Osteocyte (in vitro differentiated cells): Measurements from ENCODE around the gene ZNRF3. TPM values are rescaled to one million over a fixed set of nuclear protein-coding genes. Genes with fewer than 3 reads are reported as not detected.

ENCODE experiments used
- DNase-seq: peaks from one replicate; pipeline ENCODE4 v3.0.0; 2021; ENCODE audit warnings: mixed read lengths; ENCODE audit not compliant: unreplicated experiment; ENCODE audit errors: extremely low spot score
- H3K27ac Mint-ChIP-seq: one replicate; pipeline ENCODE4 v1.8.0; 2021; ENCODE audit warnings: mild to moderate bottlenecking, mixed read lengths; ENCODE audit not compliant: unreplicated experiment
- H3K27me3 Mint-ChIP-seq: one replicate; pipeline ENCODE4 v1.8.0; 2021; ENCODE audit warnings: mixed read lengths; ENCODE audit not compliant: unreplicated experiment
- H3K36me3 Mint-ChIP-seq: one replicate; pipeline ENCODE4 v1.8.0; 2021; ENCODE audit warnings: mixed read lengths; ENCODE audit not compliant: unreplicated experiment
- H3K4me1 Mint-ChIP-seq: one replicate; pipeline ENCODE4 v1.8.0; 2021; ENCODE audit warnings: mixed read lengths; ENCODE audit not compliant: unreplicated experiment
- H3K4me3 Mint-ChIP-seq: one replicate; pipeline ENCODE4 v1.8.0; 2021; ENCODE audit warnings: mild to moderate bottlenecking, moderate library complexity, mixed read lengths; ENCODE audit not compliant: unreplicated experiment
- H3K9me3 Mint-ChIP-seq: one replicate; pipeline ENCODE4 v1.8.0; 2021; ENCODE audit warnings: mixed read lengths; ENCODE audit not compliant: unreplicated experiment
- total RNA-seq: library from RNA; stranded (reverse); gene quantifications from 2 replicates; pipeline ENCODE4 v1.2.1, GENCODE V29; 2021
- TF ChIP-seq, protein P1 (sequence below): fragments of 200-600 bp; sonication (generic); IDR thresholded peaks from 2 replicates; pipeline ENCODE4 v1.5.0; 2021; ENCODE audit warnings: antibody characterized with exemption, mild to moderate bottlenecking, moderate library complexity

ZNRF3 gene
- total RNA-seq, 1 donor from 2014 or later, result 6.4 TPM

DNA sequence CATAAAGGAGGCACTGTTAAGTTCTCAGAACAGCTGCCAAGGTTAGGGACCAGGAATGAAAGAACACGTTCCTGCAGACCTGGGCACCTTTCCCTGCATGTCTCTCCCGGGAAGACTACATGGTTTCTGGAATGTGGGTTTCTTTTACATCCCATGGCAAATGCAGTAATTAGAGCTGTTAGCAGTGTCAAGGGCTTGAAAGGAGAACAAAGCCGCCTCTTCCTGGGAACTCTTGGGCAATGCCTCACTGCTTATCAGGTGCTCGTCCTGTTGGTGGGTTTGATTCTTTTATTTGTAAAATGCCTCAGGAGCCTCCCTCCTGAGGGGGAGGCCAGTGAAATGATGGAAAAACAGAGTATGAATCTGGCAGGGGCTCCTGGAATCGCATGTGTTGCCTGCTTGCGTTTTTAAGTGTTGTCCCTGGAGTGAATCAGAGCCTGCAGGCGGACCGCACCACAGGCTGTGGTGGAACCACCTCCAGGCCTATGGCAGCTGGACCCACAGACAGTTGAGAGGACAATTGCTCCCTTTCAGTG, 179.0 kb downstream of the ZNRF3 start:
- TF ChIP-seq, protein P1, sequence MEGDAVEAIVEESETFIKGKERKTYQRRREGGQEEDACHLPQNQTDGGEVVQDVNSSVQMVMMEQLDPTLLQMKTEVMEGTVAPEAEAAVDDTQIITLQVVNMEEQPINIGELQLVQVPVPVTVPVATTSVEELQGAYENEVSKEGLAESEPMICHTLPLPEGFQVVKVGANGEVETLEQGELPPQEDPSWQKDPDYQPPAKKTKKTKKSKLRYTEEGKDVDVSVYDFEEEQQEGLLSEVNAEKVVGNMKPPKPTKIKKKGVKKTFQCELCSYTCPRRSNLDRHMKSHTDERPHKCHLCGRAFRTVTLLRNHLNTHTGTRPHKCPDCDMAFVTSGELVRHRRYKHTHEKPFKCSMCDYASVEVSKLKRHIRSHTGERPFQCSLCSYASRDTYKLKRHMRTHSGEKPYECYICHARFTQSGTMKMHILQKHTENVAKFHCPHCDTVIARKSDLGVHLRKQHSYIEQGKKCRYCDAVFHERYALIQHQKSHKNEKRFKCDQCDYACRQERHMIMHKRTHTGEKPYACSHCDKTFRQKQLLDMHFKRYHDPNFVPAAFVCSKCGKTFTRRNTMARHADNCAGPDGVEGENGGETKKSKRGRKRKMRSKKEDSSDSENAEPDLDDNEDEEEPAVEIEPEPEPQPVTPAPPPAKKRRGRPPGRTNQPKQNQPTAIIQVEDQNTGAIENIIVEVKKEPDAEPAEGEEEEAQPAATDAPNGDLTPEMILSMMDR, result no peak
- H3K4me3 Mint-ChIP-seq, result no peak overlapping the region

DNA sequence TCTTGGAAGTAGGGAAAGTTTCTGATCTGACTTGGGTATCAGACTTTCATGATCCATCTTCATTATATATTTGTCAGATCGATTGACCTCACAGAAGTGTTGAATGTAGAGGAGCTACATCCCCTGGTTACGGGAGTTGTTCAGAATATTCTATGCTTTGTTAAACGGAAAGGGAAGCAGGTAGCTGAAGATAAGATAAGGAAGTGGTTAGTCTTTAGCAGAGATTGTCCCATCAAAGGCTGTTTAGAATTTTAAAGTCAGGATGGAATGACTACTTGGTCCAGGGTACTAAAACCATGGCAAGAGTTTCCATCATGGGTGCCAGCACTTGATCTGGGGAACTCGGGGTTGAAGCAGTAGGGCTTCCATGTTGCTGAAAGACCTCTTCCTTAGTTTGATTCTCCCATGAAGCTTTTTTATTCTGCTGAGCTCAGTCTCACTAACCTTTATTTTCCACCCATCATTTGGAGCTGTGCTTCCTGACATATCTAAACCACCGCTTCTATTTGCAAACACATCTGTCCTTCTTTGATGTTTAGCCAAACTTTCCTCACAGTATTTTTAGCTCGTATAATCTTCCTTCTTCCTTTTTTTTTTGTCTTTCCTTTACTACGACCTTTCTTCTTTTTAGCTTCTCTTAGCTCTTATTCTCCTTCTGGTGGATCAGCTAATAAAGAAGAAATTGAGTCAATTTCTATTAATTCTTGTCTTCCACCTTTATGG, 182.3 kb downstream of the ZNRF3 start:
- DNase-seq, result no peak
- Mint-ChIP-seq H3K9me3 (no peaks in the 10 kb centered on the region), H3K4me3 (no peak overlapping the region), H3K27me3 (peaks cover 33% of the 10 kb centered on the region), H3K27ac (no peak overlapping the region), H3K36me3 (no peaks in the 10 kb centered on the region), H3K4me1 (no peaks in the 10 kb centered on the region)
- TF ChIP-seq, protein P1, result no peak

More for the DNA sequence above, 179.0 kb downstream of the ZNRF3 start:
- no peak for DNase-seq
- Mint-ChIP-seq H3K9me3 (no peaks in the 10 kb centered on the region), H3K27me3 (peaks cover 23% of the 10 kb centered on the region), H3K36me3 (no peaks in the 10 kb centered on the region), H3K4me1 (no peaks in the 10 kb centered on the region), H3K27ac (no peak overlapping the region)

DNA sequence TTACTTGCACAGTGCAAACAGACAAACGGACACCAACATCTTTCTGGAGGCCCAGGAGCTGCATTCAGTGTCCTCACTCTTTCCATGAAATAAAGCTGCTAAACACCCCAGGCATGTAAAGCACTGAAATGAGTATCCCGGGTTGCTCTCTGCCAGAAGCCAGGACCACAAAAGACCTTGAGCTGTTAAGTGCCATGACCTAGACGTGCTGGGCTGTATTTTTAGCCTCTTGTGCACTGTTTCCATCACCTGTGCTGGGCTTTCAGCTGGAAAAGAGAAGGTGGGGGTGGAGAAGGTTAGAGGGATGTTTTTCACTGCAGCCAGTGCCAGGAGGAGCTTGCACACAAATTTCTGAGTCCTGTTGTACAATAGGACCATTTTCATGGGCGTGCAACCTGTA, 186.1 kb downstream of the ZNRF3 start:
- H3K27me3 Mint-ChIP-seq, result peaks cover 25% of the 10 kb centered on the region
- H3K4me3 Mint-ChIP-seq, result no peak overlapping the region
- no peak for DNase-seq
- no peaks in the 10 kb centered on the region for H3K36me3 Mint-ChIP-seq
- TF ChIP-seq, protein P1, result no peak
- H3K4me1 Mint-ChIP-seq, result peaks cover 15% of the 10 kb centered on the region
- no peak overlapping the region for H3K27ac Mint-ChIP-seq
- no peaks in the 10 kb centered on the region for H3K9me3 Mint-ChIP-seq

DNA sequence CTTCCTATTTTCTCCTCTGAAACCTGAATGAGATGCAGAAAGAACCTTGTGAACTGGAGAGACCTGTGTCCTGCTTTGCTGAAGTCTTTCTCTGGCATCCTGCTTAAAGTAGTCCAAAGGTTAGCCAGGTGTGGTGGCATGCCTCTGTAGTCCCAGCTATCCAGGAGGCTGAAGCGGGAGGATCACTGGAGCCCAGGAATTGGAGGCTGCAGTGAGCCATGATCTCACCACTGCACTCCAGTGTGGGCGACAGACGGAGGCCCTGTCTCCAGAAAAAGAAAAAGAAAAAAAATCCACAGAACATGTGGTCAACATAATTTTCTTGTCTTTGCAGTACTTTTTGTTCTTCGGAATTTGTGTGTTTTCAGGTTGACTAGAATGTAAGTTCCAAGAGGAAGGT, 187.1 kb downstream of the ZNRF3 start:
- Mint-ChIP-seq H3K4me3 (peak overlapping the region; percentile 61), H3K9me3 (no peaks in the 10 kb centered on the region), H3K27ac (no peak overlapping the region), H3K27me3 (peaks cover 26% of the 10 kb centered on the region), H3K36me3 (no peaks in the 10 kb centered on the region), H3K4me1 (peaks cover 15% of the 10 kb centered on the region)
- no peak for DNase-seq
- TF ChIP-seq, protein P1, result no peak

DNA sequence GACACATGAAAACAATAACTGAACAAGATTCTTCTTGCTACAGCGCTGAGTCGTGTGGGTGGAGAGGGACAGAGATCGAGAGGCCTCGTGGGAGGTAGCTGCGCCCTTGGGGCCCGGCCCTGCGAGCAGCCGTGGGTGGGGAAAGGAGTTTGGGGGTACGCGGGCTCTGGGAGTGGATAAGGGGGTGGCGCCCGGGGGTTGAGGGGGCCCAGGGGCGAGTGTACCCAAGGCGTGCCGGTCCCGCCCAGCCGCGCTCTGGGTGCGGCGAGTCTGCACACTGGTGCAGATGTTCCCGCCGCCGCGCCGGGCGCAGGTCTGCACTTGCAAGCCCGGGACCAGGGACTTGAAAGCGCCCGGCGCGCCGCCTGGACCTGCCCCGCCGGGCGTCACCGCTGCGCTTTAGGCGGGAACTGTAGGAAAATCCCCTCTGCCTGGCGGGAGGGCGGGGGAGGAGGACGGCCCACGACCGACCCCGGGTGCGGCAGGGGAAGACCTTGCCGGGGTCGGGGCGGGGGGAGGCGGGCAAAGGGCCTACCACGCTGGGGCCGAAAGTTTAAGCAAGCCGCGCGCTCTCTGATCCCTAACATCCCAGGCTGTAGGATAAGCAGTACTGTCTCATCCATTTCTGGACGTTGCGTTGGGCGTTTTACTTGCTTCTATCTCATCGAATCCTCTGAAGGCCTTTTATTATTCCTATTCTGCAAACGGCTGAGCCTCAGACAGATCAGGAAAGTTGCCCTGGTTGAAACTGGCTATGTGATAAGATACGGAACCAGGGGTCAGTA, 188.1 kb downstream of the ZNRF3 start:
- TF ChIP-seq, protein P1, result no peak
- Mint-ChIP-seq H3K36me3 (no peaks in the 10 kb centered on the region), H3K4me1 (peaks cover 15% of the 10 kb centered on the region), H3K9me3 (no peaks in the 10 kb centered on the region), H3K4me3 (peak overlapping the region; percentile 66), H3K27ac (no peak overlapping the region), H3K27me3 (peaks cover 22% of the 10 kb centered on the region)
- DNase-seq, result no peak
